Sciatic nerve (tissue), 2 donors: ENCODE data around the gene POMT1. TPM values are rescaled to one million over a fixed set of nuclear protein-coding genes. Genes with fewer than 3 reads are reported as not detected.
"Not testable (repeated sequence)": the region's sequence is repeated elsewhere in the genome, so short reads cannot be mapped to it uniquely, and the experiment has no call there.

ENCODE experiments used
- ATAC-seq: fragments of 200-7000 bp; cut with Tn5 transposase; one replicate; pipeline ENCODE4 v1.9.1; 2020; ENCODE audit warnings: mild to moderate bottlenecking, moderate library complexity
- DNase-seq: peaks from one replicate; pipeline ENCODE4 v3.0.0-alpha.2; 2020; ENCODE audit warnings: low spot score
- intact Hi-C: fragments of 100-400 bp; cut with DNase I; formaldehyde crosslinking; loops from one replicate; pipeline ENCODE4 v1.14.2; 2022
- total RNA-seq: library from RNA; stranded (reverse); fragmentation: NEBNext Ultra II Directional; extraction: Animal tissue kit (Norgen Biotek cat#: 25700); gene quantifications from one replicate; pipeline ENCODE4 v1.2.1, GENCODE V29; 2021
- donor health status: DM: no; HTN: no; CAD: no.
- donor health status: DM: no; HTN: no; CAD: no.

POMT1 gene
- total RNA-seq, 1 donor from 2014 or later: 34.7 TPM

GRCh38 chr9:131491001-131491710 is 11.6 kb upstream of the POMT1 start:
- ATAC-seq (no peak), DNase-seq (no peak)
- intact Hi-C loops: no loop called here

- intact Hi-C loops: no loop called here
- DNase-seq (no peak), ATAC-seq (no peak)
Measured at GRCh38 chr9:131492070-131492469, 10.6 kb upstream of the POMT1 start.

- intact Hi-C loops: no loop called here
- DNase-seq (no peak), ATAC-seq (no peak)
Measured at GRCh38 chr9:131494296-131494870, 8.3 kb upstream of the POMT1 start.

GRCh38 chr9:131495785-131496184 is 6.9 kb upstream of the POMT1 start:
- ATAC-seq (no peak), DNase-seq (no peak)
- intact Hi-C loops: loop anchor here (5.0 kb wide), 1 partner anchor 1178 kb away; no protein-coding TSS in a partner anchor

GRCh38 chr9:131496844-131497405 is 5.8 kb upstream of the POMT1 start:
- no peak for ATAC-seq
- intact Hi-C loops: loop anchor here (5.0 kb wide), 1 partner anchor 1180 kb away; no protein-coding TSS in a partner anchor
- no peak for DNase-seq

GRCh38 chr9:131499254-131499767 is 3.4 kb upstream of the POMT1 start:
- intact Hi-C loops: loop anchor here (5.0 kb wide), 1 partner anchor 1182 kb away; no protein-coding TSS in a partner anchor
- ATAC-seq: no peak

GRCh38 chr9:131500377-131500776 is 2.3 kb upstream of the POMT1 start:
- intact Hi-C loops: loop anchor here (5.0 kb wide), 1 partner anchor 148 kb away; no protein-coding TSS in a partner anchor
- no peak for ATAC-seq
- DNase-seq: no peak

More at GRCh38 chr9:131499254-131499767, 3.4 kb upstream of the POMT1 start:
- DNase-seq: no peak

- DNase-seq (no peak), ATAC-seq (no peak)
- intact Hi-C loops: loop anchor here (5.0 kb wide), 1 partner anchor 149 kb away; no protein-coding TSS in a partner anchor
Measured at GRCh38 chr9:131500939-131501541, 1.7 kb upstream of the POMT1 start.

- DNase-seq (no peak), ATAC-seq (no peak)
- intact Hi-C loops: loop anchor here (5.0 kb wide), 1 partner anchor 152 kb away; no protein-coding TSS in a partner anchor
Measured at GRCh38 chr9:131503626-131504465, 1.1 kb downstream of the POMT1 start.

- no peak for ATAC-seq
- intact Hi-C loops: no loop called here
- DNase-seq: no peak
Measured at GRCh38 chr9:131505012-131505411, 2.3 kb downstream of the POMT1 start.

GRCh38 chr9:131511416-131511815 is 8.7 kb downstream of the POMT1 start:
- no peak for ATAC-seq
- intact Hi-C loops: no loop called here
- no peak for DNase-seq

- intact Hi-C loops: no loop called here
- DNase-seq: no peak
- ATAC-seq: no peak
Measured at GRCh38 chr9:131511880-131512279, 9.2 kb downstream of the POMT1 start.

- intact Hi-C loops: no loop called here
- ATAC-seq: no peak
- DNase-seq: no peak
Measured at GRCh38 chr9:131513177-131513576, 10.5 kb downstream of the POMT1 start.

GRCh38 chr9:131515559-131516031 is 12.9 kb downstream of the POMT1 start:
- intact Hi-C loops, ATAC-seq, DNase-seq: not testable (repeated sequence)

- intact Hi-C loops: no loop called here
- no peak for ATAC-seq
- no peak for DNase-seq
Measured at GRCh38 chr9:131516100-131516499, 13.4 kb downstream of the POMT1 start.

- intact Hi-C loops: no loop called here
- no peak for DNase-seq
- ATAC-seq: no peak
Measured at GRCh38 chr9:131516930-131517329, 14.2 kb downstream of the POMT1 start.

- ATAC-seq (no peak), DNase-seq (no peak)
- intact Hi-C loops: no loop called here
Measured at GRCh38 chr9:131517761-131518190, 15.1 kb downstream of the POMT1 start.

GRCh38 chr9:131518553-131518952 is 15.8 kb downstream of the POMT1 start:
- ATAC-seq: no peak
- intact Hi-C loops: no loop called here
- no peak for DNase-seq
